Ishikawa (cell line): ENCODE measurements around the gene ME2.

ENCODE experiments used
- CEBPB ChIP-seq: IDR thresholded peaks from 2 replicates; pipeline ENCODE4 v1.6.1; 2012
- EP300 ChIP-seq: IDR thresholded peaks from 2 replicates; pipeline ENCODE4 v1.6.1; 2012; ENCODE audit warnings: borderline replicate concordance
- FOXM1 ChIP-seq: IDR thresholded peaks from 2 replicates; pipeline ENCODE4 v1.6.1; 2012; ENCODE audit warnings: low read depth, borderline replicate concordance
- MAX ChIP-seq: IDR thresholded peaks from 2 replicates; pipeline ENCODE4 v1.6.1; 2012
- NFIC ChIP-seq: IDR thresholded peaks from 2 replicates; pipeline ENCODE4 v1.6.1; 2012
- RAD21 ChIP-seq: IDR thresholded peaks from 2 replicates; pipeline ENCODE4 v1.6.1; 2012; ENCODE audit warnings: low read depth
- TAF1 ChIP-seq: IDR thresholded peaks from 2 replicates; pipeline ENCODE4 v1.6.1; 2012; ENCODE audit warnings: low read depth, mild to moderate bottlenecking
- TCF12 ChIP-seq: IDR thresholded peaks from 2 replicates; pipeline ENCODE4 v1.6.1; 2012; ENCODE audit warnings: low read depth
- YY1 ChIP-seq: IDR thresholded peaks from 2 replicates; pipeline ENCODE4 v1.6.1; 2012; ENCODE audit warnings: low read depth
- ZBTB7A ChIP-seq: IDR thresholded peaks from 2 replicates; pipeline ENCODE4 v1.6.1; 2012; ENCODE audit warnings: low read depth

- TF ChIP-seq MAX, result no peak
- no peak for TF ChIP-seq YY1
- TF ChIP-seq NFIC, result no peak
- no peak for TF ChIP-seq EP300
- no peak for TF ChIP-seq RAD21
- no peak for TF ChIP-seq FOXM1
- no peak for TF ChIP-seq CEBPB
- TF ChIP-seq TAF1, result no peak
- no peak for TF ChIP-seq ZBTB7A
- TF ChIP-seq TCF12, result no peak
Observed at GRCh38 chr18:50955253-50955652, 76.3 kb downstream of the ME2 start.
